Thoracic aorta (tissue), 2 donors: ENCODE results near the gene CANT1. TPM values are rescaled to one million over a fixed set of nuclear protein-coding genes. Genes with fewer than 3 reads are reported as not detected.
A peak's percentile ranks its signal among the peaks of the same experiment; 100 is the strongest.
"Not testable (repeated sequence)": the region's sequence is repeated elsewhere in the genome, so short reads cannot be mapped to it uniquely, and the experiment has no call there.

Source experiments
- ATAC-seq: fragments of 150-250 bp; one replicate; pipeline ENCODE4 v1.8.0; 2017; ENCODE audit warnings: low read depth; ENCODE audit not compliant: insufficient number of reproducible peaks, low FRiP score
- DNase-seq: peaks from one replicate; pipeline ENCODE4 v3.0.0-alpha.2; 2020; ENCODE audit warnings: low spot score
- H3K27ac ChIP-seq, 2 donors: fragments of 200-600 bp; sonication (generic); 1 replicate in 1 of 2; 2 replicates in 1 of 2; pipeline ENCODE4 v1.5.1; 2016; ENCODE audit warnings: mild to moderate bottlenecking in 2 of 2, moderate library complexity in 2 of 2
- H3K27me3 ChIP-seq: fragments of 200-600 bp; sonication (generic); replicated peaks from 2 replicates; pipeline ENCODE4 v1.6.0; 2016; ENCODE audit warnings: mild to moderate bottlenecking; ENCODE audit not compliant: insufficient read depth
- H3K36me3 ChIP-seq: fragments of 200-600 bp; sonication (generic); one replicate; pipeline ENCODE4 v1.5.1; 2016
- H3K4me1 ChIP-seq, 2 donors: fragments of 200-600 bp; sonication (generic); 1 replicate in 1 of 2; 2 replicates in 1 of 2; pipeline versions ENCODE4 v1.5.1 to v1.6.0; 2016; ENCODE audit warnings: low read depth in 2 of 2, mild to moderate bottlenecking in 1 of 2; ENCODE audit not compliant: control insufficient read depth in 1 of 2
- H3K4me3 ChIP-seq: fragments of 200-600 bp; sonication (generic); 2 replicates; pipeline ENCODE4 v1.5.1; 2016; ENCODE audit warnings: mild to moderate bottlenecking
- H3K9me3 ChIP-seq: fragments of 200-600 bp; sonication (generic); 2 replicates; pipeline ENCODE4 v1.5.1; 2016
- total RNA-seq, 2 donors: library from RNA; depleted of rRNA; stranded (reverse); fragments of >200 nt; gene quantifications; one replicate each; pipeline versions ENCODE4 v1.1.0 to v1.2.3, GENCODE V29; 2016
- TF ChIP-seq, protein P1 (sequence below): fragments of 200-600 bp; sonication (generic); IDR thresholded peaks from one replicate; pipeline ENCODE4 v1.5.1; 2019; ENCODE audit warnings: antibody characterized with exemption

CANT1 gene
- total RNA-seq, 2 donors from 2014 or later: 21.4 to 41.0 TPM

DNA sequence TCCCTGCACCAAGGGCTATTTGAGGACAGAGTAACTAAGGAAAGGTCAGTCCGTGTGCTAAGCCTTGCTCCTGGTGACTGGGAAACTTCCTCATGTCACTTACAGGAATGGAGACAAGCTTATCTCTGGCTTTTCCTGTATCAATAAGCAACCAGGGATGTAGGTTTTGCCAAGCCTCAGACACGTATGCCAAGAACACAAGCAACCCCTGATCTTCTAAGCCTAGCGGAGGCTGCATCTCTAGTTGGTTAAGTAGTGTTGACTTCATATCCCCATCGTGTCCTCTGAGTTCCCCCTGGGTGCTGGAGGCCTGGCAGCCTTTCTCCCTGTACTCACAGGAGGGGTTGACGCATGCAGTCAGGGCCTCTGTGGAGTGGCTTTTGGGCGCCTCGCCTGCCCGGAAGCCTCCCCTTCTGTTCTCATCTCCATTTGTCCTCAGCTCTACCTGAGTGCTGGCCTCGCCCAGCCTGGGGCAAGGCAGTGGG, 13.0 kb upstream of the CANT1 start:
- peak overlapping the region; percentile 84 to 92 for H3K27ac ChIP-seq
- H3K36me3 ChIP-seq: no peaks in the 10 kb centered on the region
- TF ChIP-seq, protein P1, sequence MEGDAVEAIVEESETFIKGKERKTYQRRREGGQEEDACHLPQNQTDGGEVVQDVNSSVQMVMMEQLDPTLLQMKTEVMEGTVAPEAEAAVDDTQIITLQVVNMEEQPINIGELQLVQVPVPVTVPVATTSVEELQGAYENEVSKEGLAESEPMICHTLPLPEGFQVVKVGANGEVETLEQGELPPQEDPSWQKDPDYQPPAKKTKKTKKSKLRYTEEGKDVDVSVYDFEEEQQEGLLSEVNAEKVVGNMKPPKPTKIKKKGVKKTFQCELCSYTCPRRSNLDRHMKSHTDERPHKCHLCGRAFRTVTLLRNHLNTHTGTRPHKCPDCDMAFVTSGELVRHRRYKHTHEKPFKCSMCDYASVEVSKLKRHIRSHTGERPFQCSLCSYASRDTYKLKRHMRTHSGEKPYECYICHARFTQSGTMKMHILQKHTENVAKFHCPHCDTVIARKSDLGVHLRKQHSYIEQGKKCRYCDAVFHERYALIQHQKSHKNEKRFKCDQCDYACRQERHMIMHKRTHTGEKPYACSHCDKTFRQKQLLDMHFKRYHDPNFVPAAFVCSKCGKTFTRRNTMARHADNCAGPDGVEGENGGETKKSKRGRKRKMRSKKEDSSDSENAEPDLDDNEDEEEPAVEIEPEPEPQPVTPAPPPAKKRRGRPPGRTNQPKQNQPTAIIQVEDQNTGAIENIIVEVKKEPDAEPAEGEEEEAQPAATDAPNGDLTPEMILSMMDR: no peak
- no peaks in the 10 kb centered on the region for H3K27me3 ChIP-seq
- H3K4me1 ChIP-seq: peaks cover 46 to 62% of the 10 kb centered on the region in 2 donors
- peak overlapping the region; percentile 79 for H3K4me3 ChIP-seq
- no peaks in the 10 kb centered on the region for H3K9me3 ChIP-seq
- peak; percentile 22 for ATAC-seq
- DNase-seq: peak; percentile 80

DNA sequence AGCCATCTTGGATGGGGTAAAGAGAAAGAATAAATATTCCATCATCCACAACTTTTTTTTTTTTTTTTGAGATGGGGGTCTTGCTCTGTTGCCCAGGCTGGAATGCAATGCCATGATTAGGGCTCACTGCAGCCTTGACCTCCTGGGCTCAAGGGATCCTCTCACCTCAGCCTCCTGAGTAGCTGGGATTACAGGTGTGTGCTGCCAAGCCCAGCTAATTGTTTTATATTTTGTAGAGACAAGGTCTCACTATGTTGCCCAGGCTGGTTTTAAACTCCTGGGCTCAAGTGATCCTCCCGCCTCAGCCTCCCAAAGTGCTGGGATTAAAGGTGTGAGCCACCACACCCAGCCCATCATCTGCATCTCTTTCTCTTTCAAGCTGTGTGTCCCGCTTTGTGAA, 12.4 kb upstream of the CANT1 start:
- DNase-seq, H3K4me3 ChIP-seq, ATAC-seq, H3K27me3 ChIP-seq, H3K36me3 ChIP-seq, H3K9me3 ChIP-seq: not testable (repeated sequence)
- peaks cover 40 to 56% of the 10 kb centered on the region in 2 donors for H3K4me1 ChIP-seq
- peak overlapping the region; percentile 84 to 92 for H3K27ac ChIP-seq

DNA sequence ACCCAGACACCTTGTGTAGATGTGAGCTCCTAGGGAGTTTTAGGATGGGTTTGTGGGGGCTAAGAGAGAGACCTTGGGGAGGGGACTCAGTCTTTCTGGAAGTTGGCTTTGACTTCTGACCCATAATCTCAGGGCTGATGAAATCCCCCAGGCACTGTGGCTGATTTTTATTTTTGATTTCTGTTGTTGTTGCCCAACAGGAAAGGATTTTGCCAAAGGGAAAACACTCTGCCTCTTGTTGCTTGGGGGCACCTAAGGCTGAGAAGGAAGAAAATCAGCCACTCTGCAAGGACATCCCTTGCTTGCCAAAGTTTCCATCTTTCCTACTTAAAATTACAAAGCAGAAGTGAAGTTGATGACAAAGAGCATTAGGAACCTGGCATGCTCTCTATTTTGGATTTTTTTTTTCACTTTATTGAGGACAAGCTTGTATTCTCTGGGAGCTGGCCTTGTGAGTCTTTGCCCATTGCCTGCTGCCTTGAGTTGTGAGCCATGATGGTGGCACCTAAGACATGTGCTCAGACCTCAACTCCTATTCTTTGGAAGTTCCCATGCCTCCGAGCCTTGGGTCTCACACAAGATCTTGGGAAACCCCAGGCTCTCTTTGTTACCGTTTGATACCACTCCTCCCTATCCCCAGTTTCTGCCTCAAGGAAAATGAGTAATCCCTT, 11.2 kb upstream of the CANT1 start:
- H3K27ac ChIP-seq: peak overlapping the region; percentile 84 to 92
- H3K4me1 ChIP-seq: peaks cover 33 to 45% of the 10 kb centered on the region in 2 donors
- no peaks in the 10 kb centered on the region for H3K36me3 ChIP-seq
- H3K9me3 ChIP-seq: no peaks in the 10 kb centered on the region
- ATAC-seq (peak; percentile 3), DNase-seq (no peak)
- no peaks in the 10 kb centered on the region for H3K27me3 ChIP-seq
- TF ChIP-seq, protein P1: no peak
- peak overlapping the region; percentile 48 for H3K4me3 ChIP-seq

DNA sequence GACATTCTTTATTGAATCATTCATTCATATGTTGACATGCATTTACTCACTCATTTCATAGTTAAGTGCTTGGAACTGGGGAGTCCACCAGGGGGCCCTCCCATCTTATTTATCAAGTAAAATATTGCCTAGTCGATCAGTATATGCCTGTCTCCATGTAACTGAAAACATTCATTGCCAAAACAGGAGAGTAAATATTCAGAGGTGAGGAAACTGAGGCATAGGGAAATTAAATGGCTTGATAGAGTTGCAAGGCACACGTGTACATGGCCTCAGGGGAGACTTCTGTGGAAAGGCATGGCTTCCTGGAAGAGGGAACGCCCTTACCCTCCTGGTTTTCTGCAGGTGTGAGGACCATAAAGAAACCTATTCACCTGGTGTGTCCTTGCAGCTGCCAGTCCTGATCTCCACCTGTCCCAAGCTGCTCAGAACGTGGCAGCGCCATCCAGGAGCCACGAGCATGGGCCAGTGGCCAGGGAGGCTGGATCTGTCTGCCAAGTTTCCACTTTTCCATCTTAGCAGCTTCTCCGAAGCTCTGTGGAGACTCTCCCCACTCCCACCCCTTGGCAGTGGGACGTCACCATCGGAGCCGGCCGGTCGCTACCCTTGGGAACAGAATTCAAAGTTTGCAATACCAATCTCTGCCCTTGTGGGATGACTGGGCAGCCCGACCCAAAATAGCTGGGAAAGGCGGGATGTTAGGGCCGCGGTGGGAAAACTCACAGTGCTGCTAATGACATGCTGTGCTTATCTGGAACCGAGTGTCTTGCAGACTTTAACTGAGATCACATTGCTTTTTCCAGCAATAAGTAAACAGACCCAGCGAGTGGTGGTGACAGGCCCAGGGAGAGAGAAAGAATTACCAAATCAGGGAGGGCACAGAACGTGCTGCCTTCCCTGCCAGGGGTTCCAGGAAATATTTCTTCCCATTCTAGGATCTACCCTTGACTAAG, 10.3 kb upstream of the CANT1 start:
- Histone ChIP-seq H3K36me3 (no peaks in the 10 kb centered on the region), H3K4me3 (peak overlapping the region; percentile 48), H3K27ac (peak overlapping the region; percentile 84 to 92), H3K4me1 (peaks cover 33 to 45% of the 10 kb centered on the region in 2 donors), H3K9me3 (no peaks in the 10 kb centered on the region), H3K27me3 (no peaks in the 10 kb centered on the region)
- TF ChIP-seq, protein P1: peak; percentile 74
- peak; percentile 58 for DNase-seq
- ATAC-seq: peak; percentile 49

DNA sequence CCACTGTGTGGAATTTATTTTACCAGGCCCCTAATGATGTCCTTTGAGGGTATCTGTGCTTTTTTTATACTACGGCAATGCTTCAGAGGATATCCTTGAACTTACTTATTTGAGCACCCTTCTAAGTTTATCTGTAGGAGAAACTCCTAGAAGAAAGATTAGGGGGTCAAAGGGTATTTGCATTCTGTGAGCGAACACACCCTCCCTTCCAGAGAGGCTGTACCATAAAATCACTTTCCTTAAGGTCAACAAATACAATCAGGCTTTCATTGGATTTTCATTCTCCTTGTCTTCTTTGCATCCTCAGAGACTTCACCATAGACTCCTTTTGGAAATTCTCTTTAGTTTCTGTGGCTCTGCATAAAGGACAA, 9.7 kb upstream of the CANT1 start:
- peak overlapping the region in 1 of 2 donors; percentile 84 for H3K27ac ChIP-seq
- TF ChIP-seq, protein P1: no peak
- no peak overlapping the region for H3K4me3 ChIP-seq
- no peak for ATAC-seq
- H3K36me3 ChIP-seq: no peaks in the 10 kb centered on the region
- peaks cover 33 to 45% of the 10 kb centered on the region in 2 donors for H3K4me1 ChIP-seq
- no peak for DNase-seq
- H3K9me3 ChIP-seq: no peaks in the 10 kb centered on the region
- H3K27me3 ChIP-seq: no peaks in the 10 kb centered on the region
